Endothelial cell (in vitro differentiated cells): ENCODE data around the gene ERO1B. TPM values are rescaled to one million over a fixed set of nuclear protein-coding genes. Genes with fewer than 3 reads are reported as not detected.
"Not testable (repeated sequence)": the region's sequence is repeated elsewhere in the genome, so short reads cannot be mapped to it uniquely, and the experiment has no call there.

ENCODE experiments used
- DNase-seq: peaks from one replicate; pipeline ENCODE4 v3.0.0; 2021; ENCODE audit warnings: low spot score
- H3K27ac Mint-ChIP-seq: one replicate; pipeline ENCODE4 v1.8.0; 2021; ENCODE audit warnings: mixed read lengths, inconsistent platforms; ENCODE audit not compliant: unreplicated experiment
- H3K27me3 Mint-ChIP-seq: one replicate; pipeline ENCODE4 v1.8.0; 2021; ENCODE audit warnings: mild to moderate bottlenecking, moderate library complexity, mixed read lengths, inconsistent platforms; ENCODE audit not compliant: unreplicated experiment
- H3K36me3 Mint-ChIP-seq: one replicate; pipeline ENCODE4 v1.8.0; 2021; ENCODE audit warnings: mild to moderate bottlenecking, low read depth, mixed read lengths, inconsistent platforms; ENCODE audit not compliant: unreplicated experiment
- H3K4me1 Mint-ChIP-seq: one replicate; pipeline ENCODE4 v1.8.0; 2021; ENCODE audit warnings: mild to moderate bottlenecking, mixed read lengths, inconsistent platforms; ENCODE audit not compliant: unreplicated experiment
- H3K4me3 Mint-ChIP-seq: one replicate; pipeline ENCODE4 v1.8.0; 2021; ENCODE audit warnings: mild to moderate bottlenecking, mixed read lengths, inconsistent platforms; ENCODE audit not compliant: unreplicated experiment
- H3K9me3 Mint-ChIP-seq: one replicate; pipeline ENCODE4 v1.8.0; 2021; ENCODE audit warnings: mixed read lengths, inconsistent platforms; ENCODE audit not compliant: unreplicated experiment
- total RNA-seq: library from RNA; stranded (reverse); fragmentation: NEBNext Ultra II Directional; extraction: Animal tissue kit (Norgen Biotek cat#: 25700); gene quantifications from one replicate; pipeline ENCODE4 v1.2.1, GENCODE V29; 2021; ENCODE audit not compliant: unreplicated experiment
- TF ChIP-seq, protein P1 (sequence below): fragments of 200-600 bp; sonication (generic); IDR thresholded peaks from one replicate; pipeline ENCODE4 v1.5.0; 2021; ENCODE audit warnings: antibody characterized with exemption; ENCODE audit not compliant: unreplicated experiment

Gene ERO1B
- total RNA-seq, 1 donor from 2014 or later = 6.8 TPM

DNA sequence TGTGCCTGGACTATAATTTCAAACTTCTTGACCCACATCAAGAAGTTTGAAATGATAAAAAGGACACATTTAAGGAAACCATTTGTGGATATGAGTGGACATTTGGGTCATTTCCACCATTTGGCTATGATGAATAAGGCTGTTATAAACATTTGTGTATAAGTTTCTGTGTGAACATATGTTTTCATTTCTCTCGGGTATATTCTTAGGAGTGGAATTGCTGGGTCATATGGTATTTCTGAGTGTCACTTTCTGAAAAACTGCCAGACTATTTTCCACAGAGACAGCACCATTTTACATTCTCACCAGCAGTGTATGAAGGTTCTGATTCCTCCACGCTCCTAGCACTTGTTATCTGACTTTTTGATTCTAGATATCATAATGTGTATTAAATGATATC lies 88.6 kb downstream of the ERO1B start:
- Mint-ChIP-seq H3K36me3 (peaks cover 23% of the 10 kb centered on the region), H3K9me3 (no peaks in the 10 kb centered on the region), H3K27ac (no peak overlapping the region), H3K4me1 (no peaks in the 10 kb centered on the region), H3K4me3 (no peak overlapping the region), H3K27me3 (no peaks in the 10 kb centered on the region)
- TF ChIP-seq, protein P1, sequence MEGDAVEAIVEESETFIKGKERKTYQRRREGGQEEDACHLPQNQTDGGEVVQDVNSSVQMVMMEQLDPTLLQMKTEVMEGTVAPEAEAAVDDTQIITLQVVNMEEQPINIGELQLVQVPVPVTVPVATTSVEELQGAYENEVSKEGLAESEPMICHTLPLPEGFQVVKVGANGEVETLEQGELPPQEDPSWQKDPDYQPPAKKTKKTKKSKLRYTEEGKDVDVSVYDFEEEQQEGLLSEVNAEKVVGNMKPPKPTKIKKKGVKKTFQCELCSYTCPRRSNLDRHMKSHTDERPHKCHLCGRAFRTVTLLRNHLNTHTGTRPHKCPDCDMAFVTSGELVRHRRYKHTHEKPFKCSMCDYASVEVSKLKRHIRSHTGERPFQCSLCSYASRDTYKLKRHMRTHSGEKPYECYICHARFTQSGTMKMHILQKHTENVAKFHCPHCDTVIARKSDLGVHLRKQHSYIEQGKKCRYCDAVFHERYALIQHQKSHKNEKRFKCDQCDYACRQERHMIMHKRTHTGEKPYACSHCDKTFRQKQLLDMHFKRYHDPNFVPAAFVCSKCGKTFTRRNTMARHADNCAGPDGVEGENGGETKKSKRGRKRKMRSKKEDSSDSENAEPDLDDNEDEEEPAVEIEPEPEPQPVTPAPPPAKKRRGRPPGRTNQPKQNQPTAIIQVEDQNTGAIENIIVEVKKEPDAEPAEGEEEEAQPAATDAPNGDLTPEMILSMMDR = no peak
- DNase-seq = no peak

DNA sequence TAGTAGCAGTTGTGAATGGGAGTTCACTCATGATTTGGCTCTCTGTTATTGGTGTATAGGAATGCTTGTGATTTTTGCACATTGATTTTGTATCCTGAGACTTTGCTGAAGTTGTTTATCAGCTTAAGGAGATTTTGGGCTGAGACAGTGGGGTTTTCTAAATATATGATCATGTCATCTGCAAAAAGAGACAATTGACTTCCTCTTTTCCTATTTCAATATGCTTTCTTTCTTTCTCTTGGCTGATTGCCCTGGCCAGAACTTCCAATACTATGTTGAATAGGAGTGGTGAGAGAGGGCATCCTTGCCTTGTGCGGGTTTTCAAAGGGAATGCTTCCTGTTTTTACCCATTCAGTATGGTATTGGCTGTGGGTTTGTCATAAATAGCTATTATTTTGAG lies 93.7 kb downstream of the ERO1B start:
- peaks cover 19% of the 10 kb centered on the region for H3K36me3 Mint-ChIP-seq
- not testable (repeated sequence) for H3K27ac Mint-ChIP-seq, H3K9me3 Mint-ChIP-seq, H3K27me3 Mint-ChIP-seq, H3K4me3 Mint-ChIP-seq, DNase-seq
- peaks cover 12% of the 10 kb centered on the region for H3K4me1 Mint-ChIP-seq

DNA sequence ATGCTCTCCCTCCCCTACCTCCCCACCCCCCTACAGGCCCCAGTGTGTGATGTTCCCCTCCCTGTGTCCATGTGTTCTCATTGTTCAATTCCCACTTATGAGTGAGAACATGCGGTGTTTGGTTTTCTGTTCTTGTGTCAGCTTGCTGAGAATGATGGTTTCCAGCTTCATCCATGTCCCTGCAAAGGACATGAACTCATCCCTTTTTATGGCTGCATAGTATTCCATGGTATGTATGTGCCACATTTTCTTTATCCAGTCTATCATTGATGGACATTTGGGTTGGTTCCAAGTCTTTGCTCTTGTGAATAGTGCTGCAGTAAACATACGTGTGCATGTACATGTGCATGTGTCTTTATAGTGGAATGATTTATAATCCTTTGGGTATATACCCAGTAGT lies 95.3 kb downstream of the ERO1B start:
- Mint-ChIP-seq H3K36me3 (peaks cover 15% of the 10 kb centered on the region), H3K4me1 (peaks cover 17% of the 10 kb centered on the region)
- not testable (repeated sequence) for DNase-seq, H3K27me3 Mint-ChIP-seq, H3K4me3 Mint-ChIP-seq, H3K27ac Mint-ChIP-seq, H3K9me3 Mint-ChIP-seq

DNA sequence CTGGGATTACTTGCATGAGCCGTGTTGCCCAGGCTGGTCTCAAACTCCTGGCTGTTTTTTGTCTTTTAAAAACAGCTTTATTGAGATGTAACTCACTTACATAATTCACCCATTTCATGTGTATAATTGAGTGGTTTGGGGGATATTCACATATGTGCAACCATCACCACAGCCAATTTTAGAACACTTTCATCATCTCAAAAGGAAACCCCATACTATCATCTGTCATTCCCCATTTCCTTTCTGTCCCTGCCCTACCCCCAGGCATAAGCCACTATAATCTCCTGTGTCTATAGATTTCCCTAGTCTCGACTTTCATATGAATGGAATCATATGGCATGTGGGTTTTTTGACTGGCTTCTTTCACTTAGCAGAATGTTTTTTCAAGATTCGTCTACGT lies 96.1 kb downstream of the ERO1B start:
- no peak overlapping the region for H3K27ac Mint-ChIP-seq
- TF ChIP-seq, protein P1 = no peak
- H3K4me3 Mint-ChIP-seq = no peak overlapping the region
- H3K9me3 Mint-ChIP-seq = no peaks in the 10 kb centered on the region
- no peak for DNase-seq
- H3K27me3 Mint-ChIP-seq = no peaks in the 10 kb centered on the region
- H3K36me3 Mint-ChIP-seq = peaks cover 15% of the 10 kb centered on the region
- peaks cover 17% of the 10 kb centered on the region for H3K4me1 Mint-ChIP-seq

DNA sequence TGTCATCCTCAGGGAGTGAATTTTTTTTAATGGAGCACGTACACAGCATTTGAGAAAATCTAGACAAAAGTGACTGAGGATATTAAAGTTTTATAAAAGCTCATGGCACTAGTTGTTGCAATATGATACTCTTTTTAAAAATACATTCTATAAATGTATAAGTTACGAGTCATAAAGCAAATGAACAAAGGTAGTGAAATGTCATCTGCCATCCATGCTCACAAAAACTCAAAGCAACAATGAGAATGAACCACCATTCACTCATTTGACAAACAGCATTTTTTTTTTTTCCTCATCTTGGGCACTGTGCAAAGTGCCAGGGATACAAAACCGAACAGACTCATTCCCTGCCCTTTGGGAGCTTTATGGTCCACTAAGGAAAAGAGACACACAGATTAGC lies 100.7 kb downstream of the ERO1B start:
- Mint-ChIP-seq H3K4me1 (peaks cover 17% of the 10 kb centered on the region), H3K27me3 (peaks cover 3% of the 10 kb centered on the region), H3K9me3 (no peaks in the 10 kb centered on the region), H3K27ac (no peak overlapping the region), H3K4me3 (no peak overlapping the region), H3K36me3 (peaks cover 3% of the 10 kb centered on the region)
- TF ChIP-seq, protein P1 = no peak
- DNase-seq = no peak

DNA sequence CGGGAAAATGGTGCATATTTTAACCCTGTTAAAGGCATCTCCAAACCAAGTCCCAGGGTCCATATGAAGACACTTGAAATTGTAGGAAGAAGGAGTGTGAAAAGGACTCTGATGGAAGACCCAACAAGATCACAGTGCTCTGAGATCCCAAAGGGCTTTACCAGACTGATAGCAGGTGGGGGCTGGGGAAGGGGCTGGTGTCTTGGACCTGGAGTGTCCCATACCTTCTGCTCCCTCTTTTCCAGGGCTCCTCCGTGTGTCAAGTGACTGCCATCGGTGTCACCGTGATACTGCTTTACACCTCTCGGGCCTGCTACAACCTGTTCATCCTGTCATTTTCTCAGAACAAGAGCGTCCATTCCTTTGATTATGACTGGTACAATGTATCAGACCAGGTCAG lies 102.1 kb downstream of the ERO1B start:
- no peaks in the 10 kb centered on the region for H3K9me3 Mint-ChIP-seq
- no peak for DNase-seq
- H3K4me1 Mint-ChIP-seq = peaks cover 22% of the 10 kb centered on the region
- H3K27ac Mint-ChIP-seq = no peak overlapping the region
- TF ChIP-seq, protein P1 = no peak
- peaks cover 3% of the 10 kb centered on the region for H3K27me3 Mint-ChIP-seq
- peaks cover 6% of the 10 kb centered on the region for H3K36me3 Mint-ChIP-seq
- no peak overlapping the region for H3K4me3 Mint-ChIP-seq
